GM12891 (cell line): ENCODE measurements around the gene RAB6B.

ENCODE experiments used
- POLR2A ChIP-seq: IDR thresholded peaks from 2 replicates; pipeline ENCODE4 v1.6.1; 2011; ENCODE audit warnings: low read depth, low read length, control low read depth
- POLR2AphosphoS5 ChIP-seq: IDR thresholded peaks from 2 replicates; pipeline ENCODE4 v1.6.1; 2011; ENCODE audit warnings: low read depth, low read length, control low read depth
- SPI1 ChIP-seq: IDR thresholded peaks from 2 replicates; pipeline ENCODE4 v1.6.1; 2011; ENCODE audit warnings: low read depth, low read length, control low read depth
- TAF1 ChIP-seq: IDR thresholded peaks from 2 replicates; pipeline ENCODE4 v1.6.1; 2011; ENCODE audit warnings: low read depth, low read length, control low read depth

DNA sequence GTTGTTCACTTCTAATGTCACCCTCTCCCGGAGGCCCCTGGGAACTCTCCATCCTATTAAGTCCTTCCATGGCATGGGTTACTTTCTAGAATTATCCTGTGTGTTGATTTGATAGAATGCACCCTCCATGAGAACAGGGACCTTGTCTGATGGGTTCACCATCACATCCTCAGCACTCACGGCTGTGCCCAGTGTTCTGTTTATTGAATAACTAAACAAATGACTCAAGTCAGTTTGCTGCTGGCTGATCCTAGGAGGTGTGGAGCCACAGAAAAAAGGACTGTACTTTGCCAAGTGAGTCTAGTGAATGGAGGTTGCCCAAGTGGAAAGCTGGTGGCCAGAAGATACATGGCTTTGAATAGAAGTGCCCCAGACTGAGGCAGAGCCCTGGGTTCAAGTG is 48.5 kb upstream of the RAB6B start:
- TF ChIP-seq POLR2A: no peak
- TF ChIP-seq POLR2AphosphoS5: no peak
- no peak for TF ChIP-seq TAF1
- no peak for TF ChIP-seq SPI1
